Testis (tissue), 3 donors: ENCODE data around the gene ANAPC2. TPM values are rescaled to one million over a fixed set of nuclear protein-coding genes. Genes with fewer than 3 reads are reported as not detected.
A peak's percentile ranks its signal among the peaks of the same experiment; 100 is the strongest.

Source experiments
- DNase-seq: peaks from one replicate; pipeline ENCODE4 v3.0.0-alpha.2; 2019
- H3K27ac ChIP-seq, 2 donors: fragments of 200-600 bp; sonication (generic); one replicate each; pipeline ENCODE4 v1.5.1; 2019
- H3K27me3 ChIP-seq: fragments of 200-600 bp; sonication (generic); one replicate; pipeline ENCODE4 v1.5.1; 2019
- H3K36me3 ChIP-seq: fragments of 200-600 bp; sonication (generic); one replicate; pipeline ENCODE4 v1.5.1; 2017; ENCODE audit warnings: low read depth; ENCODE audit errors: missing control alignments
- H3K4me1 ChIP-seq: fragments of 200-600 bp; sonication (generic); one replicate; pipeline ENCODE4 v1.5.1; 2019
- H3K4me3 ChIP-seq, 2 donors: fragments of 200-600 bp; sonication (generic); one replicate each; pipeline ENCODE4 v1.5.1; 2017 to 2019
- H3K9me3 ChIP-seq: fragments of 200-600 bp; sonication (generic); one replicate; pipeline ENCODE4 v1.5.1; 2017
- CTCF ChIP-seq, 3 experiments: fragments of 450-650 bp in 2 of 3; fragments of 200-600 bp in 1 of 3; sonication (generic) in 1 of 3; IDR thresholded peaks; one replicate each; pipeline ENCODE4 v1.5.1; 2016 to 2019; ENCODE audit warnings: antibody characterized with exemption in 3 of 3, mild to moderate bottlenecking in 2 of 3, moderate library complexity in 1 of 3
- POLR2A ChIP-seq: fragments of 450-650 bp; IDR thresholded peaks from one replicate; pipeline ENCODE4 v1.6.1; 2017; ENCODE audit warnings: antibody characterized with exemption, mild to moderate bottlenecking, moderate library complexity
- WGBS, 2 donors: methylation state at CpG; one replicate each; pipeline ENCODE4 v1.1.5; 2018; 5-methylcytosine and 5-hydroxymethylcytosine counted together
- intact Hi-C: fragments of 100-400 bp; cut with DNase I; formaldehyde crosslinking; loops from one replicate; pipeline ENCODE4 v1.15.1; 2023; ENCODE audit warnings: low total_unique reads
- polyA plus RNA-seq: library from polyadenylated mRNA; stranded (reverse); fragments of 350-450 nt; fragmentation: Illumina TruSeq; extraction: RNeasy Lipid Tissue Mini Kit (QIAGEN cat#74804); gene quantifications from one replicate; pipeline ENCODE4 v1.2.3, GENCODE V29; 2014; ENCODE audit warnings: low read depth, low replicate concordance; ENCODE audit not compliant: insufficient read depth
- total RNA-seq, 2 donors: library from RNA; depleted of rRNA; stranded (reverse); fragments of >200 nt; gene quantifications; one replicate each; pipeline ENCODE4 v1.2.3, GENCODE V29; 2016

Gene ANAPC2
- total and polyA plus RNA-seq, 3 donors from 2014 or later: 80.6 to 98.5 (median 91.0) TPM

GRCh38 chr9:137167747-137168572 is 20.4 kb downstream of the ANAPC2 start:
- Histone ChIP-seq H3K4me3 (peak overlapping the region; percentile 26 to 38), H3K36me3 (no peaks in the 10 kb centered on the region), H3K27ac (no peak overlapping the region), H3K9me3 (no peaks in the 10 kb centered on the region), H3K27me3 (no peaks in the 10 kb centered on the region), H3K4me1 (peaks cover 20% of the 10 kb centered on the region)
- 0 to 2% methylated on average over 1 to 46 of the region's 57 CpGs for WGBS, 2 donors
- no peak for DNase-seq
- TF ChIP-seq CTCF (IDR thresholded peaks at IDR 0.05) (no peak), POLR2A (no peak)
- intact Hi-C loops: no loop called here

GRCh38 chr9:137167277-137167746 is 21.0 kb downstream of the ANAPC2 start:
- Histone ChIP-seq H3K36me3 (no peaks in the 10 kb centered on the region), H3K27ac (no peak overlapping the region), H3K27me3 (no peaks in the 10 kb centered on the region), H3K4me3 (no peak overlapping the region), H3K4me1 (peaks cover 21% of the 10 kb centered on the region), H3K9me3 (no peaks in the 10 kb centered on the region)
- intact Hi-C loops: no loop called here
- whole genome bisulfite sequencing, 2 donors: 19 to 36% methylated on average over 9 to 30 of the region's 44 CpGs
- no peak for DNase-seq
- TF ChIP-seq CTCF (IDR thresholded peaks at IDR 0.05): no peak
- TF ChIP-seq POLR2A: no peak

- Histone ChIP-seq H3K36me3 (no peaks in the 10 kb centered on the region), H3K4me3 (no peak overlapping the region), H3K9me3 (no peaks in the 10 kb centered on the region), H3K27me3 (no peaks in the 10 kb centered on the region), H3K27ac (no peak overlapping the region), H3K4me1 (peaks cover 21% of the 10 kb centered on the region)
- WGBS, 2 donors: 73 to 76% methylated on average over 12 to 22 of the region's 22 CpGs
- no peak for DNase-seq
- TF ChIP-seq CTCF (IDR thresholded peaks at IDR 0.05) (no peak), POLR2A (no peak)
- intact Hi-C loops: no loop called here
These were observed 21.8 kb downstream of the ANAPC2 start for GRCh38 chr9:137166380-137167229.

GRCh38 chr9:137165250-137165836 is 23.0 kb downstream of the ANAPC2 start:
- TF ChIP-seq POLR2A (no peak), CTCF (IDR thresholded peaks at IDR 0.05) (no peak)
- Histone ChIP-seq H3K9me3 (no peaks in the 10 kb centered on the region), H3K27ac (no peak overlapping the region), H3K27me3 (no peaks in the 10 kb centered on the region), H3K4me1 (peaks cover 21% of the 10 kb centered on the region), H3K36me3 (no peaks in the 10 kb centered on the region), H3K4me3 (no peak overlapping the region)
- DNase-seq: no peak
- WGBS, 2 donors: 85% methylated on average over 32 of the region's 32 CpGs
- intact Hi-C loops: no loop called here
